NCI-H2227 treated with DMSO at 0.1 percent for 48 hours (cell line): Measurements from ENCODE around the gene ATP11A.

Experiments
- DNase-seq: peaks from one replicate; lab custom pipeline; 2025; lab: John Stamatoyannopoulos, UW

The ATP11A gene

DNA sequence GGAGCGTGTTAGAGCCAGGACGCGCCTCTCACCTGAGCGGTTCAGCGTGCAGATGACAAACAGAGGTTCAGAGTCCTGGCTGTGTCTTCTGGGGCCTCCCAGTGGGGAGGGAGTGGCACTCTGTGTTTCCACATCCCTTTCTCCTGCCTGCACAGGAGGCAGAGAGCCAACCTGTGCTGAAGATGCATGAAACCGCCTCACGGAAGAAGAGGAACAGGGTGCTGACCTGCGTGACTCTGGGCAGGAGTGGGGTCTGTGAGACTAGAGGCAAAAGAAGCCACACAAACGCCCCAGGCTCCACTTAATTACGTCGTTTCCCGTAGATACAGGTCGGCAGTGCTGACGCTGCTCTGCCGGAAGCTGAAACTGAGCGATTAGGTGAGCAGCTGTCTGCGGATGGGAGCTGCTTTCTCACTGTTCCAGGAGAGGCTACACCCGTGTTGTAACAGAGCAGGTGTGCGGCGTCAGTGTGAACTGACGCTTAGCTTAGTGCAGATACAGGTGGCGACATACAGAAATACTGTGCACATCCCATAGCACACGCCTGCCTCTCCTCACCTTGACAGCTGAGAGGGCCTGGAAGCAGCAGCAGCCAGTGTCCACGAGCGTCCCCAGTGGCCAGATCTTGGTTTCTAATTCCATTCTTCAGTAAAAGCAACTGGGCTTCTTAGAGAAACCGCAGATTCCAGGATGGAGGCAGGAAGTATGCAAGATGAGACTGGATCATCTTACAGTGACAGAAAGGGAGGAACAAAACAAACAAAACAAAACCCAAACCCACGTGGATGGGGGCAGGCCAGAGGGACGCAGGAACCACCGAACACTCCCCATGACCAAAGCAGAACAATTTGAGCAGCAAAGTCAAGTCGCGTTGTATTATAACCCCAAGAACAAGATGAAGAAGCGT, 241.4 kb downstream of the ATP11A start:
- peak; percentile 27 for DNase-seq

DNA sequence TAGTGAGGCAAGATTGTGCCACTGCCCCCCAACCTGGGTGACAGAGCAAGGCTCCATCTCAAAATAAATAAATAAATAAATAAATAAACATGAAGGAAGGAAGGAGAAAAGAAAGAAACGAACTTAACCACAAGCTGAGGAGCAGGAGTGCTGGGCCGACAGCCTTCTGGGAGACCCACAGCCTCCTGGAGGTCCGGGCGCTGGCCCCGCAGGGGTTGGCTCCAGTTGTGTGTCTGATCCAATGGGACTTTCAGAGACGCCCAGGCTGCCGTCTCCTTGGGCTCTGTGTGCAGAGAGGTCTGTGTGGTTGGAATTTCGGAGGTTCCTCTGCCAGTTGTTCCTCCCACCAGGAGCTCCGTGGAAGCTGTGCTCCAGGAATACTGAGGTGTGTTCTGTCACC, 243.1 kb downstream of the ATP11A start:
- no peak for DNase-seq

DNA sequence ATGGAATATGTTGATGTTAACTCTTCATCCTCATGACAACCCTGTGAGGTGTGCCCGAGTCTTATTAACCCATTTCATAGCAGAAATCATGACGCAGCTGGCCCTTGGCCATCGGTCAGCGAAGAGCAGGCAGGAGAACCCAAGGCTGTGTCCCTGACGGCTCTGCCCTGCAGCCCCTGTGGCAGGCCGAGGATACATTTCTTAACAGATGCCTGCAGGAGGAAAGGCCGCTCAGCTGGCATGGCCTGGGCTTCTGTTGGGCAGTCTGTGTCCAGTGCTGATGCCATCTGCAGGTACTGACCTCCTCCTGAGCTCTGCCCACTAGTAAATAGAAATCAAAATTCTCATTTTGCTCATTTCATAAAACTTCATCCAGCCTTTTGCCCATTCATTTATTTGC, 243.8 kb downstream of the ATP11A start:
- DNase-seq: no peak

DNA sequence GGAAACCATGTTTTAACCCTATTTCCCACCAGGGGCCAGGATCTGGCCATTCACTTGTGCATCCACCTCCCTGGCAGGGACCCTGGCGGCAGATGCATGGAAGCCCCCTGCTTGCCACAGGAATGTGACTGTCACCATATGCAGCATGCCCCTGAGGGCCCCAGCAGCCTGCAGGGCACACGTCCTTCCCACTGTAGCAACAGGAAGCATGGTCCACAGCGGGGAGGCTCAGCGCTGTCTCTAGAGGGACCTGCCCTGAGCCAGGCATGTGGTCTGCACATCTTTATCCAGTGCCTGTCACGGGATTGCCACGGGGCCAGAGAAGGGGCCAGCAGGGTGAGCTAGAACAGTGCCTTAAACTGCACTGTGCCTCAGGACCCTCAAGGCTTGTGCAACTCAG, 244.2 kb downstream of the ATP11A start:
- DNase-seq: no peak
